ENCODE data around the gene S100A14.

DNA sequence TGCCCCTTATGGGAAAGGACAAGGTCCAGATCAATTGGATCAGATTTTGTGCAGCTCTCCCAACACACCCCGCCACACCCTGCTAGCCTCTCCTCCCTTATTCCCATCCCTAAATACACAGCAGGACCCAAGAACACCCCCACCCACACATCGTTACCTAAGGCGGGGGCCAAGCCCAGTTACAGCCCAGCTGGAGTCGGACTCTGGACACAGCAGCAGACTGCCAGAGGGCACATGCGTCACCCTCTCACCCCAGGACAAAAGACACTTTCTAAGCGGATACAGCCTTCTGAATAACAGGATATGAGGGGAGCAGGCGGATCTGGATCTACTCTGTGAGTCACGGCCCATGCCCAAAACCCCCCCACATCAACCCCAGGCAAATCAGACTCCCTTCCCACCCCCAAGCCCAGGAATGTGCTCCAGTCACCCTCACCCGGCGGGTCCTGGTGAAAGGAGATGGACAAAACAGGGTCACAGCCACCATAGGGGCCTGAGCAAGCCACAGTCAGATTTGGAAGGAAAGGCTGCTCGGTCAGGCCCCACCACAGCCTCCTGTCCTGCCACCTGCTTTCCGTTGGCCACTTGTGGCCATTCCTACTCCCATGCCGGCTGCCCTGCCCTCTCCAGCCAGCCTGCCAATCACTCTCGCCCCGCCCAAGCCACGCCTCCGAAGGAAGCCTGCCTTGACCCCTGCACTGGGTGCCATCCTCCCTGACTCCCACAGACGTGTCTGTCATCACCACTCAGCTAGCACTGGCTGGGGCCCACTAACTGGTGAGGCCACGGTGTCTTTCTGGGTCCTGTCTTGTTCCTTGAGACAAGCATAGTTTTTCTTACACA, 7.2 kb downstream of the S100A14 start:
- TF ChIP-seq, protein P1, sequence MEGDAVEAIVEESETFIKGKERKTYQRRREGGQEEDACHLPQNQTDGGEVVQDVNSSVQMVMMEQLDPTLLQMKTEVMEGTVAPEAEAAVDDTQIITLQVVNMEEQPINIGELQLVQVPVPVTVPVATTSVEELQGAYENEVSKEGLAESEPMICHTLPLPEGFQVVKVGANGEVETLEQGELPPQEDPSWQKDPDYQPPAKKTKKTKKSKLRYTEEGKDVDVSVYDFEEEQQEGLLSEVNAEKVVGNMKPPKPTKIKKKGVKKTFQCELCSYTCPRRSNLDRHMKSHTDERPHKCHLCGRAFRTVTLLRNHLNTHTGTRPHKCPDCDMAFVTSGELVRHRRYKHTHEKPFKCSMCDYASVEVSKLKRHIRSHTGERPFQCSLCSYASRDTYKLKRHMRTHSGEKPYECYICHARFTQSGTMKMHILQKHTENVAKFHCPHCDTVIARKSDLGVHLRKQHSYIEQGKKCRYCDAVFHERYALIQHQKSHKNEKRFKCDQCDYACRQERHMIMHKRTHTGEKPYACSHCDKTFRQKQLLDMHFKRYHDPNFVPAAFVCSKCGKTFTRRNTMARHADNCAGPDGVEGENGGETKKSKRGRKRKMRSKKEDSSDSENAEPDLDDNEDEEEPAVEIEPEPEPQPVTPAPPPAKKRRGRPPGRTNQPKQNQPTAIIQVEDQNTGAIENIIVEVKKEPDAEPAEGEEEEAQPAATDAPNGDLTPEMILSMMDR (conservative IDR thresholded peaks at IDR 0.05), result no peak
- TF ChIP-seq ZFX (IDR thresholded peaks at IDR 0.05), result no peak

Data from C4-2B (cell line).